ENCODE measurements around the gene HOXC6.

- no peak for TF ChIP-seq CTCF (IDR thresholded peaks at IDR 0.05)
- no peak for TF ChIP-seq ZFX (IDR thresholded peaks at IDR 0.05; ENCODE audit: borderline replicate concordance)
Observed at GRCh38 chr12:54050482-54050810, 22.2 kb downstream of the HOXC6 start.
